ENCODE measurements around the gene ATP5F1A.

DNA sequence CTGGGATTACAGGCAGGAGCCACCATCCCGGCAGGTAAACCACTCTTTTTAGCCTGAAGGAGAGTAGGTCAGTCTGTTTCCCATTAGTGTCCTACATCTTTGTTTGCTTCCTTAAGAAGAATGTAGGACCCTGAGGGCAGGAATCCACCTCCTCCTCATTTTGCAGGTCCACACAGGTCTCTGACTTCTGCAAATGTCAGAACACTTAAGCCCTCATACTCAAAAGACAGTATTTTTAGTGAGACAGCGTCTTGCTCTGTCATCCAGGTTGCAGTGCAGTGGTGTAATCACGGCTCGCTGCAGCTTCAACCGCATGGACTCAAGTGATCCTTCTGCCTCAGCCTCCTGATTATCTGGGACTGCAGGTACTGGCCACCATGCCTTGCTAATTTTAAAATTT lies 35.3 kb downstream of the ATP5F1A start:
- TF ChIP-seq CTCF (IDR thresholded peaks at IDR 0.05) (no peak), POLR2A (IDR thresholded peaks at IDR 0.05) (no peak)

Data from thyroid gland (tissue), 4 donors.